Spleen (tissue), 11 donors: Measurements from ENCODE around the gene KAT14. TPM values are rescaled to one million over a fixed set of nuclear protein-coding genes. Genes with fewer than 3 reads are reported as not detected.
"Not testable (repeated sequence)": the region's sequence is repeated elsewhere in the genome, so short reads cannot be mapped to it uniquely, and the experiment has no call there.

ENCODE experiments used
- DNase-seq: peaks from one replicate; pipeline ENCODE4 v3.0.0-alpha.2; 2020
- H3K27ac ChIP-seq, 8 donors: fragments of 200-600 bp; sonication (generic) in 7 of 8; 1 replicate in 4 of 8; 2 replicates in 4 of 8; pipeline versions ENCODE4 v1.5.0 to v1.8.0; 2016 to 2021; ENCODE audit warnings: inconsistent platforms in 4 of 8, mild to moderate bottlenecking in 4 of 8, moderate library complexity in 1 of 8
- H3K27me3 ChIP-seq, 7 donors: fragments of 200-600 bp; sonication (generic) in 6 of 7; replicated peaks in 1 of 7; 1 replicate in 4 of 7; 2 replicates in 3 of 7; pipeline versions ENCODE4 v1.5.0 to v1.8.0; 2016 to 2021; ENCODE audit warnings: inconsistent platforms in 3 of 7, mild to moderate bottlenecking in 1 of 7
- H3K36me3 ChIP-seq, 6 donors: fragments of 200-600 bp; sonication (generic) in 5 of 6; 1 replicate in 4 of 6; 2 replicates in 2 of 6; pipeline versions ENCODE4 v1.5.0 to v1.8.0; 2016 to 2021; ENCODE audit warnings: inconsistent platforms in 2 of 6
- H3K4me1 ChIP-seq, 6 donors: fragments of 200-600 bp; sonication (generic) in 5 of 6; 1 replicate in 3 of 6; 2 replicates in 3 of 6; pipeline versions ENCODE4 v1.5.0 to v1.8.0; 2016 to 2021; ENCODE audit warnings: inconsistent platforms in 3 of 6
- H3K4me3 ChIP-seq, 8 donors: fragments of 200-600 bp; sonication (generic) in 7 of 8; 1 replicate in 4 of 8; 2 replicates in 4 of 8; pipeline versions ENCODE4 v1.5.0 to v1.8.0; 2016 to 2021; ENCODE audit warnings: inconsistent platforms in 4 of 8, mild to moderate bottlenecking in 4 of 8, moderate library complexity in 2 of 8
- H3K9me3 ChIP-seq, 8 donors: fragments of 200-600 bp; sonication (generic) in 7 of 8; 1 replicate in 4 of 8; 2 replicates in 4 of 8; pipeline versions ENCODE4 v1.5.0 to v1.8.0; 2016 to 2021; ENCODE audit warnings: inconsistent platforms in 4 of 8
- CTCF ChIP-seq, 11 experiments: fragments of 200-600 bp in 7 of 11; fragments of 450-650 bp in 4 of 11; sonication (generic) in 4 of 11; IDR thresholded peaks in 8 of 11; conservative IDR thresholded peaks in 3 of 11; 1 replicate in 7 of 11; 2 replicates in 4 of 11; pipeline versions ENCODE4 v1.4.0 to v1.8.0; 2016 to 2021; ENCODE audit warnings: antibody characterized with exemption in 11 of 11, inconsistent platforms in 4 of 11, mild to moderate bottlenecking in 1 of 11
- POLR2A ChIP-seq, 3 donors: fragments of 450-650 bp; IDR thresholded peaks; one replicate each; pipeline ENCODE4 v1.5.1; 2017; ENCODE audit warnings: antibody characterized with exemption in 3 of 3, mild to moderate bottlenecking in 1 of 3
- POLR2AphosphoS5 ChIP-seq, 3 donors: sonication (generic); formaldehyde crosslinking; IDR thresholded peaks; one replicate each; pipeline ENCODE4 v1.5.1; 2017; ENCODE audit warnings: antibody characterized with exemption in 3 of 3
- WGBS, 5 donors: extraction: QIAGEN DNeasy Blood & Tissue Kit in 3 of 5; methylation state at CpG; one replicate each; pipeline versions ENCODE4 v1.1.5 to v1.1.7; 2013 to 2018; 5-methylcytosine and 5-hydroxymethylcytosine counted together
- intact Hi-C: fragments of 100-400 bp; cut with DNase I; formaldehyde crosslinking; loops from one replicate; pipeline ENCODE4 v1.15.0; 2023; ENCODE audit warnings: low total_unique reads
- polyA plus RNA-seq, 3 donors: library from polyadenylated mRNA; stranded (reverse); fragments of 200-250 nt; gene quantifications; one replicate each; pipeline ENCODE4 v1.2.1, GENCODE V29; 2013
- total RNA-seq, 7 donors: library from RNA; depleted of rRNA in 3 of 7; stranded (reverse); fragments of >200 nt in 3 of 7; fragmentation: NEBNext Ultra II Directional in 4 of 7; extraction: Animal tissue kit (Norgen Biotek cat#: 25700) in 4 of 7; gene quantifications; one replicate each; pipeline versions ENCODE4 v1.1.0 to v1.2.1, GENCODE V29; 2016 to 2021
- donor health status: healthy with polysubstance abuse.
- donor health status: DM: no; HTN: no; CAD: no; lungs with moderate emphysema.
- donor health status: DM: no; HTN: no; CAD: no.
- donor health status: Bipolar disorder and iron deficiency.
- donor health status: healthy.
- donor health status: DM: no; HTN: no; CAD: no.
- donor health status: DM: yes; HTN: yes; CAD: no.

The KAT14 gene
- total and polyA plus RNA-seq, 10 donors = 6.3 to 18.2 (median 13.2) TPM

- no peaks in the 10 kb centered on the region for H3K9me3 ChIP-seq
- intact Hi-C loops = no loop called here
- H3K27ac ChIP-seq = no peak overlapping the region
- TF ChIP-seq CTCF (IDR thresholded peaks at IDR 0.05 in 8 of 11, conservative IDR thresholded peaks at IDR 0.05 in 3 of 11) = no peak
- no peak for TF ChIP-seq POLR2A (IDR thresholded peaks at IDR 0.05)
- TF ChIP-seq POLR2AphosphoS5 (IDR thresholded peaks at IDR 0.05) = no peak
- no peak overlapping the region for H3K4me3 ChIP-seq
- no peaks in the 10 kb centered on the region for H3K36me3 ChIP-seq
- peaks cover 0 to 13% (median 0%) of the 10 kb centered on the region in 7 donors for H3K27me3 ChIP-seq
- no peaks in the 10 kb centered on the region for H3K4me1 ChIP-seq
- DNase-seq = no peak
- 89 to 97% (median 91%) methylated on average over 8 to 10 of the region's 10 CpGs for WGBS, 5 donors
Measured at GRCh38 chr20:18090477-18090876, 47.2 kb upstream of the KAT14 start.

GRCh38 chr20:18091623-18092022, 46.0 kb upstream of the KAT14 start:
- no peak for DNase-seq
- Histone ChIP-seq H3K36me3 (no peaks in the 10 kb centered on the region), H3K9me3 (no peaks in the 10 kb centered on the region), H3K27ac (no peak overlapping the region), H3K4me1 (no peaks in the 10 kb centered on the region), H3K4me3 (no peak overlapping the region), H3K27me3 (peaks cover 0 to 13% (median 0%) of the 10 kb centered on the region in 7 donors)
- 70 to 83% (median 80%) methylated on average over 7 of the region's 7 CpGs for WGBS, 5 donors
- no peak for TF ChIP-seq POLR2A (IDR thresholded peaks at IDR 0.05)
- intact Hi-C loops = no loop called here

GRCh38 chr20:18092890-18093289, 44.8 kb upstream of the KAT14 start:
- intact Hi-C loops = no loop called here
- DNase-seq = no peak
- no peak overlapping the region for H3K4me3 ChIP-seq
- TF ChIP-seq POLR2A (IDR thresholded peaks at IDR 0.05) (no peak), CTCF (IDR thresholded peaks at IDR 0.05 in 8 of 11, conservative IDR thresholded peaks at IDR 0.05 in 3 of 11) (no peak)
- no peaks in the 10 kb centered on the region for H3K4me1 ChIP-seq
- no peaks in the 10 kb centered on the region for H3K36me3 ChIP-seq
- no peak overlapping the region for H3K27ac ChIP-seq
- H3K9me3 ChIP-seq = no peaks in the 10 kb centered on the region
- 77 to 90% (median 87%) methylated on average over 7 to 8 of the region's 8 CpGs for WGBS, 5 donors
- H3K27me3 ChIP-seq = peaks cover 0 to 12% (median 0%) of the 10 kb centered on the region in 7 donors

- Histone ChIP-seq H3K4me1 (no peaks in the 10 kb centered on the region), H3K36me3 (no peaks in the 10 kb centered on the region), H3K9me3 (no peaks in the 10 kb centered on the region), H3K27me3 (peaks cover 0 to 7% (median 0%) of the 10 kb centered on the region in 7 donors), H3K4me3 (no peak overlapping the region), H3K27ac (no peak overlapping the region)
- WGBS, 5 donors = 71 to 88% (median 86%) methylated on average over 9 to 10 of the region's 10 CpGs
- no peak for DNase-seq
- TF ChIP-seq CTCF (IDR thresholded peaks at IDR 0.05 in 8 of 11, conservative IDR thresholded peaks at IDR 0.05 in 3 of 11) (no peak), POLR2AphosphoS5 (IDR thresholded peaks at IDR 0.05) (no peak), POLR2A (IDR thresholded peaks at IDR 0.05) (no peak)
- intact Hi-C loops = no loop called here
Measured at GRCh38 chr20:18093388-18093787, 44.3 kb upstream of the KAT14 start.

GRCh38 chr20:18094191-18094590, 43.5 kb upstream of the KAT14 start:
- Histone ChIP-seq H3K4me3 (no peak overlapping the region), H3K27me3 (peaks cover 0 to 5% (median 0%) of the 10 kb centered on the region in 7 donors), H3K27ac (no peak overlapping the region), H3K9me3 (no peaks in the 10 kb centered on the region), H3K4me1 (no peaks in the 10 kb centered on the region), H3K36me3 (no peaks in the 10 kb centered on the region)
- 66 to 88% (median 76%) methylated on average over 5 of the region's 5 CpGs for WGBS, 5 donors
- no peak for DNase-seq
- intact Hi-C loops = no loop called here
- no peak for TF ChIP-seq POLR2AphosphoS5 (IDR thresholded peaks at IDR 0.05)

GRCh38 chr20:18100569-18100968, 37.1 kb upstream of the KAT14 start:
- 92 to 97% (median 95%) methylated on average over 11 of the region's 11 CpGs for WGBS, 5 donors
- H3K4me3 ChIP-seq, intact Hi-C loops, DNase-seq, H3K4me1 ChIP-seq, H3K9me3 ChIP-seq, H3K36me3 ChIP-seq, H3K27ac ChIP-seq: not testable (repeated sequence)
- H3K27me3 ChIP-seq = peaks cover 0 to 12% (median 0%) of the 10 kb centered on the region in 7 donors
